ENCODE results near the gene CD8A. TPM values are rescaled to one million over a fixed set of nuclear protein-coding genes. Genes with fewer than 3 reads are reported as not detected.

Gene CD8A
- total RNA-seq, 4 donors from 2014 or later, result 0.82 to 1.5 (median 1.3) TPM; not detected in 1

- TF ChIP-seq CTCF (IDR thresholded peaks at IDR 0.05; ENCODE audit: low read depth), result no peak
Observed at GRCh38 chr2:86809481-86810121, 18.9 kb upstream of the CD8A start.

- no peak for TF ChIP-seq CTCF (IDR thresholded peaks at IDR 0.05; ENCODE audit: low read depth)
Observed at GRCh38 chr2:86808315-86809161, 17.8 kb upstream of the CD8A start.

GRCh38 chr2:86807468-86808275 is 17.0 kb upstream of the CD8A start:
- no peak for TF ChIP-seq CTCF (IDR thresholded peaks at IDR 0.05; ENCODE audit: low read depth)

- no peak for TF ChIP-seq CTCF (IDR thresholded peaks at IDR 0.05; ENCODE audit: low read depth)
Observed at GRCh38 chr2:86807133-86807467, 16.4 kb upstream of the CD8A start.

- TF ChIP-seq CTCF (IDR thresholded peaks at IDR 0.05; ENCODE audit: low read depth), result no peak
Observed at GRCh38 chr2:86806059-86806857, 15.5 kb upstream of the CD8A start.

- no peak for TF ChIP-seq CTCF (IDR thresholded peaks at IDR 0.05; ENCODE audit: low read depth)
Observed at GRCh38 chr2:86800856-86801567, 10.3 kb upstream of the CD8A start.
